SHP77 treated with DMSO at 0.1 percent for 48 hours (cell line): Measurements from ENCODE around the gene MYO10.
A peak's percentile ranks its signal among the peaks of the same experiment; 100 is the strongest.

Experiments
- DNase-seq: peaks from one replicate; lab custom pipeline; 2025; lab: John Stamatoyannopoulos, UW

MYO10 gene

GRCh38 chr5:16812448-16812847 is 123.6 kb downstream of the MYO10 start:
- DNase-seq, result no peak

- no peak for DNase-seq
Observed at GRCh38 chr5:16810208-16810854, 125.8 kb downstream of the MYO10 start.

GRCh38 chr5:16809395-16810207 is 126.5 kb downstream of the MYO10 start:
- no peak for DNase-seq

- DNase-seq, result no peak
Observed at GRCh38 chr5:16809010-16809394, 127.1 kb downstream of the MYO10 start.

- DNase-seq, result no peak
Observed at GRCh38 chr5:16808021-16808420, 128.1 kb downstream of the MYO10 start.

- no peak for DNase-seq
Observed at GRCh38 chr5:16807547-16807864, 128.6 kb downstream of the MYO10 start.

GRCh38 chr5:16806711-16807546 is 129.2 kb downstream of the MYO10 start:
- DNase-seq, result no peak

GRCh38 chr5:16805486-16805885 is 130.6 kb downstream of the MYO10 start:
- DNase-seq, result no peak

- DNase-seq, result no peak
Observed at GRCh38 chr5:16803831-16804230, 132.3 kb downstream of the MYO10 start.

GRCh38 chr5:16800477-16800876 is 135.6 kb downstream of the MYO10 start:
- no peak for DNase-seq

- DNase-seq, result no peak
Observed at GRCh38 chr5:16799796-16800195, 136.3 kb downstream of the MYO10 start.

GRCh38 chr5:16797951-16798350 is 138.1 kb downstream of the MYO10 start:
- DNase-seq, result no peak

- no peak for DNase-seq
Observed at GRCh38 chr5:16794269-16794913, 141.7 kb downstream of the MYO10 start.

GRCh38 chr5:16792598-16793275 is 143.4 kb downstream of the MYO10 start:
- DNase-seq, result no peak

GRCh38 chr5:16791904-16792597 is 144.0 kb downstream of the MYO10 start:
- no peak for DNase-seq

- DNase-seq, result peak; percentile 47
Observed at GRCh38 chr5:16791036-16791705, 144.9 kb downstream of the MYO10 start.

GRCh38 chr5:16788957-16789356 is 147.1 kb downstream of the MYO10 start:
- no peak for DNase-seq

- DNase-seq, result no peak
Observed at GRCh38 chr5:16787278-16787677, 148.8 kb downstream of the MYO10 start.

- no peak for DNase-seq
Observed at GRCh38 chr5:16784843-16785791, 151.0 kb downstream of the MYO10 start.
